Ovary (tissue), 9 donors: ENCODE results near the gene LIPH. TPM values are rescaled to one million over a fixed set of nuclear protein-coding genes. Genes with fewer than 3 reads are reported as not detected.

ENCODE experiments used
- DNase-seq, 5 donors: peaks; one replicate each; pipeline ENCODE4 v3.0.0-alpha.2; 2019 to 2020
- H3K27ac ChIP-seq, 2 donors: fragments of 200-600 bp; one replicate each; pipeline versions ENCODE4 v1.5.1 to v1.8.0; 2019 to 2022
- H3K27me3 ChIP-seq: fragments of 200-600 bp; one replicate; pipeline ENCODE4 v1.8.0; 2022
- H3K36me3 ChIP-seq: fragments of 200-600 bp; sonication (generic); one replicate; pipeline ENCODE4 v1.5.1; 2019
- H3K4me1 ChIP-seq: one replicate; pipeline ENCODE4 v1.8.1; 2013; ENCODE audit warnings: mild to moderate bottlenecking, moderate library complexity; ENCODE audit not compliant: insufficient read depth
- H3K4me3 ChIP-seq: fragments of 200-600 bp; sonication (generic); one replicate; pipeline ENCODE4 v1.5.1; 2017
- H3K9me3 ChIP-seq, 2 donors: fragments of 200-600 bp in 1 of 2; sonication (generic) in 1 of 2; one replicate each; pipeline versions ENCODE4 v1.5.1 to v1.8.1; 2013 to 2019; ENCODE audit warnings: mild to moderate bottlenecking in 1 of 2, moderate library complexity in 1 of 2
- CTCF ChIP-seq, 3 donors: fragments of 450-650 bp in 2 of 3; fragments of 200-600 bp in 1 of 3; IDR thresholded peaks; one replicate each; pipeline versions ENCODE4 v1.5.1 to v1.8.0; 2016 to 2022; ENCODE audit warnings: antibody characterized with exemption in 3 of 3, mild to moderate bottlenecking in 1 of 3
- EP300 ChIP-seq: sonication (generic); formaldehyde crosslinking; IDR thresholded peaks from one replicate; pipeline ENCODE4 v1.6.1; 2017; ENCODE audit warnings: antibody characterized with exemption
- POLR2A ChIP-seq: fragments of 450-650 bp; IDR thresholded peaks from one replicate; pipeline ENCODE4 v1.6.1; 2017; ENCODE audit warnings: antibody characterized with exemption, mild to moderate bottlenecking, moderate library complexity
- WGBS, 3 donors: extraction: QIAGEN DNeasy Blood & Tissue Kit in 1 of 3; methylation state at CpG; one replicate each; pipeline versions ENCODE4 v1.1.5 to v1.1.7; 2013 to 2017; 5-methylcytosine and 5-hydroxymethylcytosine counted together
- intact Hi-C, 4 donors: fragments of 100-400 bp; cut with DNase I; formaldehyde crosslinking; loops; one replicate each; pipeline versions ENCODE4 v1.11.0 to v1.15.1; 2022 to 2023
- polyA plus RNA-seq, 2 donors: library from polyadenylated mRNA; stranded (reverse); fragments of 200-250 nt in 1 of 2; fragments of 350-450 nt in 1 of 2; fragmentation: Illumina TruSeq in 1 of 2; extraction: RNeasy Lipid Tissue Mini Kit (QIAGEN cat#74804) in 1 of 2; gene quantifications; one replicate each; pipeline ENCODE4 v1.2.3, GENCODE V29; 2013 to 2014
- total RNA-seq, 7 donors: library from RNA; depleted of rRNA in 2 of 7; stranded (reverse); fragments of >200 nt in 2 of 7; fragmentation: NEBNext Ultra II Directional in 3 of 7; extraction: Animal tissue kit (Norgen Biotek cat#: 25700) in 3 of 7; gene quantifications; one replicate each; pipeline versions ENCODE4 v1.1.0 to v1.2.4, GENCODE V29; 2016 to 2023
- donor health status: DM: no; HTN: no; CAD: no; lungs with moderate emphysema.
- donor health status: DM: no; HTN: no; CAD: no.
- donor health status: Bipolar disorder and iron deficiency.
- donor health status: DM: yes; HTN: yes; CAD: no.
- donor health status: DM: no; HTN: no; CAD: no.
- donor health status: DM: yes; HTN: yes; CAD: no.

Gene LIPH
- total and polyA plus RNA-seq, 9 donors = 0.12 to 12.1 (median 0.69) TPM; not detected in 2

- no peaks in the 10 kb centered on the region for H3K27me3 ChIP-seq
- intact Hi-C loops = no loop called here
- WGBS, 3 donors = 75 to 91% (median 88%) methylated on average over 2 of the region's 2 CpGs
Observed at GRCh38 chr3:185526349-185526951, 25.9 kb downstream of the LIPH start.

GRCh38 chr3:185521349-185522138 lies 30.8 kb downstream of the LIPH start:
- intact Hi-C loops = no loop called here
- TF ChIP-seq CTCF (IDR thresholded peaks at IDR 0.05) (no peak), POLR2A (no peak), EP300 (no peak)
- 86 to 89% (median 89%) methylated on average over 7 of the region's 7 CpGs for WGBS, 3 donors

More at GRCh38 chr3:185526349-185526951, 25.9 kb downstream of the LIPH start:
- DNase-seq = no peak
- Histone ChIP-seq H3K9me3 (no peaks in the 10 kb centered on the region), H3K4me3 (no peak overlapping the region), H3K36me3 (no peaks in the 10 kb centered on the region), H3K27ac (no peak overlapping the region), H3K4me1 (no peaks in the 10 kb centered on the region)
- no peak for TF ChIP-seq CTCF (IDR thresholded peaks at IDR 0.05)
- no peak for TF ChIP-seq EP300
- no peak for TF ChIP-seq POLR2A

GRCh38 chr3:185519021-185519420 lies 33.4 kb downstream of the LIPH start:
- DNase-seq = no peak
- Histone ChIP-seq H3K9me3 (no peaks in the 10 kb centered on the region), H3K27ac (no peak overlapping the region), H3K4me1 (no peaks in the 10 kb centered on the region), H3K4me3 (no peak overlapping the region), H3K36me3 (no peaks in the 10 kb centered on the region), H3K27me3 (no peaks in the 10 kb centered on the region)
- 70 to 79% (median 77%) methylated on average over 5 of the region's 5 CpGs for WGBS, 3 donors
- intact Hi-C loops = no loop called here
- TF ChIP-seq CTCF (IDR thresholded peaks at IDR 0.05) (no peak), POLR2A (no peak)

More at GRCh38 chr3:185521349-185522138, 30.8 kb downstream of the LIPH start:
- no peak overlapping the region for H3K4me3 ChIP-seq
- H3K27ac ChIP-seq = no peak overlapping the region
- no peaks in the 10 kb centered on the region for H3K9me3 ChIP-seq
- H3K36me3 ChIP-seq = no peaks in the 10 kb centered on the region
- H3K27me3 ChIP-seq = no peaks in the 10 kb centered on the region
- no peak for DNase-seq
- H3K4me1 ChIP-seq = no peaks in the 10 kb centered on the region

GRCh38 chr3:185517387-185518130 lies 34.8 kb downstream of the LIPH start:
- Histone ChIP-seq H3K4me1 (no peaks in the 10 kb centered on the region), H3K36me3 (no peaks in the 10 kb centered on the region), H3K27me3 (no peaks in the 10 kb centered on the region), H3K27ac (no peak overlapping the region), H3K4me3 (no peak overlapping the region), H3K9me3 (no peaks in the 10 kb centered on the region)
- no peak for DNase-seq
- 75 to 86% (median 81%) methylated on average over 2 of the region's 2 CpGs for WGBS, 3 donors
- intact Hi-C loops = no loop called here
- TF ChIP-seq EP300 (no peak), POLR2A (no peak), CTCF (IDR thresholded peaks at IDR 0.05) (no peak)
